ENCODE measurements around the gene EMILIN3.

The EMILIN3 gene

DNA sequence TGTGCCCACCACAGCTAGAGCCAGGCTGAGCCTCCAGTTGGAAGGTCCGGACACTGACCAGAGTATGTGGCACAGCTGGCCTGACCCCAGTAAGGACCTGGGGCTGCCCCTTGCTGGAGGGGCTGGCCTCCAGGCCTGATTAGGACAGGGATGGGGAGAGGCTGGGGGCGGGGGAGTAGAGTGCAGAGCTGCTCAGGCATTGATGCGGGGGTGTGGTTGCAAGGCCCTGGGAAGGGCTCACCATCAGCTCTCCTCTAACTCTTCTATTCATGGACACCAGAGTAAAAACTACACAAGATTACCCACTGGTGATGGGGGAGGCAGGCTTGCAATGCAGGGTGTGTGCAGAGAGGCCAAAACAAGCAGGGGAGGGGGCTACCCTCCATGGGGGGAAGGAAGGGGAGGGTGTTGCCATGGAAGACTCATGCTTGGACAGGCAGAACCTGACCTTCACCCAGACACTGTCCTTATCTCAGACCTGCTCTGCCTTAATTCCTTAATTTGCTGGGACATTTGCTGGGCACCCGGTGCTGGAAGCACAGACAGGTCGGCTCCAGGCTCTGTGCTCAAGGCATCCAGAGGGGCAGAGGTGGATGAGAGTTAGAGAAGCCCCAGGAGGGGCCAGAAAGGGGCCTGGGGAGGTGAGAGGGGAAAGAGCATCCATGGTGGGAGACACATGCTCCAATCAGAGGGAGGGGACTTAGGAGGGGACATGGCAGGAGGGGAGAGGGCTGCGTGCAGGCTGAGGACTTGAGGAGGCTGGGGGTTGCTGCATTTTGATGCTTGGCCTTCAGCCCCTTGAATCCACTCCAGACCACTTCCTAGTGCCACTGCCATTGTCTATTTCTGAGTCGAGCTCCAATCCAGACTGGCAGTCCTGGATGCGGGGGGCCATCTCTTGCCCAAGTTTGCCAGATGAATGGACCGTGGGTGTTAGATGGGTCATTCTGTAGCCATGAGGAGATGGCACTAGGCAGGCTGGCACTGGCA lies 7.6 kb upstream of the EMILIN3 start:
- ChIA-PET POLR2A (no interaction called here), CTCF (interaction anchor here (0.7 to 0.9 kb wide), 2 partner anchors 11 to 18 kb away, joined by 3 read pairs; no protein-coding TSS in a partner anchor)
- no peak for TF ChIP-seq CTCF (IDR thresholded peaks at IDR 0.05; ENCODE audit: control extremely low read depth, extremely low read depth, low read depth, missing control alignments)
- no peak for DNase-seq (ENCODE audit: extremely low spot score)

GRCh38 chr20:41373251-41373783 lies 6.7 kb upstream of the EMILIN3 start:
- ChIA-PET POLR2A (no interaction called here), CTCF (interaction anchor here (0.9 kb wide), 1 partner anchor 10 kb away, joined by 3 read pairs; no protein-coding TSS in a partner anchor)
- TF ChIP-seq CTCF (IDR thresholded peaks at IDR 0.05; ENCODE audit: control extremely low read depth, extremely low read depth, low read depth, missing control alignments) = no peak
- no peak for DNase-seq (ENCODE audit: extremely low spot score)

GRCh38 chr20:41371371-41371770 lies 4.8 kb upstream of the EMILIN3 start:
- ChIA-PET POLR2A (no interaction called here), CTCF (no interaction called here)
- no peak for TF ChIP-seq CTCF (IDR thresholded peaks at IDR 0.05; ENCODE audit: control extremely low read depth, extremely low read depth, low read depth, missing control alignments)
- no peak for DNase-seq (ENCODE audit: extremely low spot score)

GRCh38 chr20:41370176-41370575 lies 3.6 kb upstream of the EMILIN3 start:
- DNase-seq (ENCODE audit: extremely low spot score) = no peak
- POLR2A ChIA-PET = no interaction called here
- no peak for TF ChIP-seq CTCF (IDR thresholded peaks at IDR 0.05; ENCODE audit: control extremely low read depth, extremely low read depth, low read depth, missing control alignments)
- CTCF ChIA-PET = interaction anchor here (1.2 kb wide), 1 partner anchor 17 kb away, joined by 4 read pairs; no protein-coding TSS in a partner anchor

GRCh38 chr20:41369673-41370072 lies 3.1 kb upstream of the EMILIN3 start:
- POLR2A ChIA-PET = no interaction called here
- no peak for TF ChIP-seq CTCF (IDR thresholded peaks at IDR 0.05; ENCODE audit: control extremely low read depth, extremely low read depth, low read depth, missing control alignments)
- CTCF ChIA-PET = interaction anchor here (0.7 to 1.2 kb wide), 2 partner anchors 18 to 30 kb away, joined by 3 to 4 read pairs; no protein-coding TSS in a partner anchor
- no peak for DNase-seq (ENCODE audit: extremely low spot score)

GRCh38 chr20:41367956-41368355 lies 1.3 kb upstream of the EMILIN3 start:
- POLR2A ChIA-PET = no interaction called here
- DNase-seq (ENCODE audit: extremely low spot score) = no peak
- CTCF ChIA-PET = no interaction called here
- TF ChIP-seq CTCF (IDR thresholded peaks at IDR 0.05; ENCODE audit: control extremely low read depth, extremely low read depth, low read depth, missing control alignments) = no peak

Data from GM10248 (cell line).